MM.1S (cell line): Measurements from ENCODE around the gene RBM8A.

Experiments
- CTCF ChIP-seq: fragments of 300-600 bp; sonication (generic); IDR thresholded peaks from 2 replicates; pipeline ENCODE4 v1.5.1; 2016; ENCODE audit warnings: antibody characterized with exemption, low read length, mixed read lengths
- EZH2 ChIP-seq: fragments of 300-600 bp; sonication (generic); optimal IDR thresholded peaks from 2 replicates; pipeline ENCODE3; 2017; ENCODE audit warnings: low read depth, mild to moderate bottlenecking, antibody characterized with exemption, low read length, mixed read lengths

GRCh38 chr1:145946477-145946986 lies 19.2 kb upstream of the RBM8A start:
- TF ChIP-seq CTCF (no peak), EZH2 (no peak)
